ENCODE measurements around the gene BRF1. TPM values are rescaled to one million over a fixed set of nuclear protein-coding genes. Genes with fewer than 3 reads are reported as not detected.

Gene BRF1
- total and polyA plus RNA-seq, 2 experiments from 2014 or later = 23.6 to 35.9 TPM

- Histone ChIP-seq H3K27ac (no peak overlapping the region), H3K9me3 (ENCODE audit: low read depth) (no peaks in the 10 kb centered on the region), H2AFZ (no peak overlapping the region), H3K36me3 (replicated peaks; ENCODE audit: insufficient read depth, low read depth) (no peaks in the 10 kb centered on the region), H4K20me1 (ENCODE audit: insufficient read depth, poor library complexity, severe bottlenecking) (peaks cover 62% of the 10 kb centered on the region), H3K4me1 (ENCODE audit: insufficient read depth) (no peaks in the 10 kb centered on the region), H3K4me3 (no peak overlapping the region), H3K9me2 (replicated peaks; ENCODE audit: insufficient read depth) (no peaks in the 10 kb centered on the region), H3K79me2 (peaks cover 100% of the 10 kb centered on the region), H3K27me3 (no peaks in the 10 kb centered on the region), H3K4me2 (no peak overlapping the region)
- peak; percentile 7 for DNase-seq (ENCODE audit: low spot score)
- TF ChIP-seq EZH2phosphoT487 (IDR thresholded peaks at IDR 0.05; ENCODE audit: low read depth, severe bottlenecking, unreplicated experiment) (no peak), EZH2 (IDR thresholded peaks at IDR 0.05; ENCODE audit: borderline replicate concordance) (no peak), CTCF (IDR thresholded peaks at IDR 0.05; ENCODE audit: poor library complexity) (no peak)
- whole genome bisulfite sequencing (ENCODE audit: low lambda C conversion rate, missing lambda C conversion rate) = 86% methylated on average over 27 of the region's 27 CpGs
Observed at GRCh38 chr14:105322791-105323556, 22.2 kb upstream of the BRF1 start.

GRCh38 chr14:105317546-105317945, 16.7 kb upstream of the BRF1 start:
- Histone ChIP-seq H3K36me3 (replicated peaks; ENCODE audit: insufficient read depth, low read depth) (no peaks in the 10 kb centered on the region), H4K20me1 (ENCODE audit: insufficient read depth, poor library complexity, severe bottlenecking) (peaks cover 42% of the 10 kb centered on the region), H2AFZ (no peak overlapping the region), H3K27me3 (no peaks in the 10 kb centered on the region), H3K9me3 (ENCODE audit: low read depth) (no peaks in the 10 kb centered on the region), H3K4me3 (no peak overlapping the region), H3K4me2 (no peak overlapping the region), H3K9me2 (replicated peaks; ENCODE audit: insufficient read depth) (no peaks in the 10 kb centered on the region), H3K27ac (no peak overlapping the region), H3K4me1 (ENCODE audit: insufficient read depth) (peaks cover 24% of the 10 kb centered on the region), H3K79me2 (peaks cover 75% of the 10 kb centered on the region)
- TF ChIP-seq CTCF (IDR thresholded peaks at IDR 0.05; ENCODE audit: poor library complexity) (no peak), EZH2 (IDR thresholded peaks at IDR 0.05; ENCODE audit: borderline replicate concordance) (no peak), EZH2phosphoT487 (IDR thresholded peaks at IDR 0.05; ENCODE audit: low read depth, severe bottlenecking, unreplicated experiment) (no peak)
- 91% methylated on average over 11 of the region's 11 CpGs for WGBS (ENCODE audit: low lambda C conversion rate, missing lambda C conversion rate)
- DNase-seq (ENCODE audit: low spot score) = no peak

GRCh38 chr14:105316968-105317510, 16.2 kb upstream of the BRF1 start:
- Histone ChIP-seq H3K27me3 (no peaks in the 10 kb centered on the region), H2AFZ (no peak overlapping the region), H3K4me2 (no peak overlapping the region), H4K20me1 (ENCODE audit: insufficient read depth, poor library complexity, severe bottlenecking) (peaks cover 39% of the 10 kb centered on the region), H3K9me2 (replicated peaks; ENCODE audit: insufficient read depth) (no peaks in the 10 kb centered on the region), H3K27ac (no peak overlapping the region), H3K79me2 (peaks cover 70% of the 10 kb centered on the region), H3K9me3 (ENCODE audit: low read depth) (no peaks in the 10 kb centered on the region), H3K4me3 (no peak overlapping the region), H3K36me3 (replicated peaks; ENCODE audit: insufficient read depth, low read depth) (no peaks in the 10 kb centered on the region), H3K4me1 (ENCODE audit: insufficient read depth) (peaks cover 24% of the 10 kb centered on the region)
- DNase-seq (ENCODE audit: low spot score) = no peak
- TF ChIP-seq EZH2 (IDR thresholded peaks at IDR 0.05; ENCODE audit: borderline replicate concordance) = no peak
- no peak for TF ChIP-seq CTCF (IDR thresholded peaks at IDR 0.05; ENCODE audit: poor library complexity)
- no peak for TF ChIP-seq EZH2phosphoT487 (IDR thresholded peaks at IDR 0.05; ENCODE audit: low read depth, severe bottlenecking, unreplicated experiment)
- 93% methylated on average over 18 of the region's 18 CpGs for WGBS (ENCODE audit: low lambda C conversion rate, missing lambda C conversion rate)

Measured in hepatocyte (in vitro differentiated cells).